Heart left ventricle (tissue), 13 donors: ENCODE results near the gene SCLY.

Experiments
- CTCF ChIP-seq, 12 donors: fragments of 200-600 bp; sonication (generic) in 4 of 12; IDR thresholded peaks; one replicate each; pipeline versions ENCODE4 v1.5.0 to v1.8.0; 2018 to 2022; ENCODE audit warnings: antibody characterized with exemption in 12 of 12, mild to moderate bottlenecking in 5 of 12
- POLR2A ChIP-seq, 2 donors: fragments of 450-650 bp; IDR thresholded peaks; one replicate each; pipeline ENCODE4 v1.6.1; 2017; ENCODE audit warnings: antibody characterized with exemption in 2 of 2, mild to moderate bottlenecking in 2 of 2, moderate library complexity in 2 of 2
- donor health status: ischemic (EF 13 %, LVEDD 7.1; RV severe dilation, severe dysfunction).
- donor health status: DM: no; HTN: yes; CAD: no.
- donor health status: DM: no; HTN: no; CAD: no.
- donor health status: ischemic (EF 25% LVEDD 6.9; RV normal size, moderate dysfunction).
- donor health status: ischemic (EF 25% LVEDD 5.7; RV mildly dilated, moderate dysfunction).
- donor health status: ischemic (EF 35%, LVEDD 5.7; RV mildly dilated, moderate dysfunction).
- donor health status: nonischemic (EF 11% LVEDD 7.7; RV severe dilation, severe dysfunction).
- donor health status: DM: yes; HTN: yes; CAD: no.
- donor health status: PGD.
- donor health status: ischemic (EF 29% LVEDD 5.4; RV normal size, mild dysfunction).
- donor health status: nonischemic (EF 23%, LVEDD 6.1; RV moderate dilation, normal function).

GRCh38 chr2:238105506-238106338 lies 44.9 kb downstream of the SCLY start:
- TF ChIP-seq CTCF (IDR thresholded peaks at IDR 0.05), result no peak
- TF ChIP-seq POLR2A (IDR thresholded peaks at IDR 0.05), result no peak
